Myocyte (in vitro differentiated cells): ENCODE measurements around the gene BRINP1. TPM values are rescaled to one million over a fixed set of nuclear protein-coding genes. Genes with fewer than 3 reads are reported as not detected.
"Not testable (repeated sequence)": the region's sequence is repeated elsewhere in the genome, so short reads cannot be mapped to it uniquely, and the experiment has no call there.

Experiments
- DNase-seq: peaks from one replicate; pipeline ENCODE4 v3.0.0-alpha.2; 2012; ENCODE audit warnings: low read depth
- total RNA-seq: library from RNA; depleted of rRNA; stranded (reverse); fragments of >200 nt; gene quantifications from 2 replicates; pipeline ENCODE4 v1.2.3, GENCODE V29; 2014

BRINP1 gene
- total RNA-seq, 1 donor from 2014 or later = 1.4 TPM

- DNase-seq = no peak
Observed at GRCh38 chr9:119213471-119213870, 155.8 kb downstream of the BRINP1 start.

DNA sequence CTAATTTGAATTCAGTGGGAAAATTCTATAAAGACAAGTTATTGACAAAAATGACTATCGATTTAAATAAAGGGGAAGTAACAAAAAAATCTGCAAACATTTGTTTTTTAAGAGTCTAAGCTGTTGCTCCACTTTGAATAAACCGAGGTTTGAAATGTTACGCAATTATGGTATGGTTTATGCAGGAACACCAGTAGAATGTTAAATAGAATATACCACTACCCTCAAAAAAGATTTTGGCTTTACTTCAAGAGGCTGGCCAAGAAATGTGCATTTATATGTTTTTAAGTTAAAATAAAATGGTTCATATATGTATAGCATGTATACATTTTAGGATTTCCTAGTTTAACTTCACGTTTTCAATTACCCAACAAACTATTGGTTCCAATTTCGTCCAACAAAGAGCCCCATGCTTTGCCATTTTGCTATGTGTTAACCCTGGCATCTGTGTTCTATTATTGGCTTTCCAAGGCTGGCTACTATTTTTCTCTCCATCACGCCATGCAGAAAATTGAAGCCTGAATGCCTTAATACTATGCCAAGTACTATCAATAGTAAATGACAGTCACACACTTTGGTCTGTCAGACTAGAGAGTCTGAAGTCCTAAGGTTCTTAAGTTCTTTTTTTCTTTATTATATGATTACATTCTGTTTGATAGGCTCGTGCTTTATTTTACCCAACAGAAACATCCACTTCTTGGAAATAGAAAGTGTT lies 171.2 kb downstream of the BRINP1 start:
- DNase-seq = peak; percentile 55

DNA sequence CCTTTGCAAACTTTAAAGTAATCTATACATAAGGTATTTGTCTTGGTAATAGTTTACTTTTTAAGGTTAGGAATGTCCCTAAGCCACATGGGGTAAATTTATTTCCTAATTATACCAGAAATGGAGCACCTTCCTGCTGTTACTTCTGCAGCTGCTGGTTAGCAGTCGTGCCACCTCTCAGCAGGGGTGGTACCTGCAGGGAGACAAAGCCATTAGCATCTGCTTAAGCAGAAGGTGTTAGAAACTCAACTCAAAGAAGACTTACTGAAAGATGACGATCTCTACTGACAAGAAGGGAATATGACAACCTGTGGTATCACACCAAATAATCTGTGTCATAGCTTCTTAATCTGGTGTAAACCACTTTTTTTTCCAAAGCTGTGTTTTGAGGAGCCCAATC lies 173.7 kb downstream of the BRINP1 start:
- DNase-seq = no peak

- DNase-seq = no peak
Observed at GRCh38 chr9:119185298-119185697, 183.9 kb downstream of the BRINP1 start.

- no peak for DNase-seq
Observed at GRCh38 chr9:119184265-119184936, 184.8 kb downstream of the BRINP1 start.

DNA sequence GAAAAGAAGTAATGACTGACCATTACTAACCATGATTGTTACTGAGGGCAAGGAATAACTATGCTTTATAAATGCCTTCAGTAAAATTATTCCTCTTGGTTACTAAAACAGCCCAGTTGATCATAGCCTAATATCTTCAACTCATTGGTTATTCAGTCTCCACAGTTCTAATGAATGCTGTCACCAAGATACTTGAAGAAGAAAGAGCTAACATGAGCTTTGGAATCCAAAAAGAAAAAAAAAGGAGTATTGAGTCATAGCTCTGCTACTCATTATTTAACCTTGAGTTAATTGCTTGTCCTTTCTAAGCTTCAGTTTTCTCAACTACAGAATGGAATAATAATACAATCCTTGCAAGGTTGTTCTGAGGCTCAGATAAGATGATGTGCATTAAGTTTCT lies 187.7 kb downstream of the BRINP1 start:
- no peak for DNase-seq

DNA sequence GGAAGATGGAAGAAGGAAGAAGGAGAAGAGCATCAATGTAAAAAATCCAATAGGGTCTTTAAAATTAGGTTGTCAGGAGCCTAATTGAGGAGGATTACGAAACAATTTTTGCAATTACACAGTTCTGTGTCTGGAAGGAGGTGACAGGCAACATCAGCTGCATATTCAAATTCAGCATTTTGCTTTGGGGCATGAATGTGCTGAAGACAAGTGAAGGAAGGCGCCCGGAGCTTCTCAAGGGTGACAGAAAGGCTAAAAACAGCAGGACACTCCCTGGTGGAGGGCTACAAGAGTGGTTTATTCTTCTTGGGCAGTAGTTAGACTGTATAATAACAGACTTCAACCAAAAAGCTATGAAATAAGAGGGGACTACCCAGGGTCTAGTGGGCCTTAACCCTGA lies 188.3 kb downstream of the BRINP1 start:
- no peak for DNase-seq

DNA sequence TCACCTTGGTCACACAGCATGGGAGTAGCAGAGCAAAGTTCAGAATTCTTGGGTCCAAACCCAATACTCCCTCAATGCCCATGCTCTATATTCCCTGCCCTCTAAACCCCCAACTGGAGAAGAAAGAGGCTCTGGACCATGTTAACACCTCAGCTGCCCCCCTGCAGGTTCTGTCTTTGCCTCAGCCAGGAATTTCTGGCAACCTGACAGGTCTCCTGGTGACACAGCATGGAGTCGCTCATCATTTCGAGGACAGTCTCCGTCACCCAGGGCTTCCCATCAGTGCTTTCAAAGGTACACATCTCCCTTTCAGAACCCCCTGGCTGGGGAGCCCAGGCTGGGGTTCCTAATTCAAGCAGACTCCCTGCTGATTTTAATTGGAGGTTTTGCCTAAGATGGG lies 189.5 kb downstream of the BRINP1 start:
- no peak for DNase-seq

- no peak for DNase-seq
Observed at GRCh38 chr9:119177196-119177595, 192.0 kb downstream of the BRINP1 start.

- no peak for DNase-seq
Observed at GRCh38 chr9:119175581-119175980, 193.7 kb downstream of the BRINP1 start.

- not testable (repeated sequence) for DNase-seq
Observed at GRCh38 chr9:119169222-119169621, 200.0 kb downstream of the BRINP1 start.

DNA sequence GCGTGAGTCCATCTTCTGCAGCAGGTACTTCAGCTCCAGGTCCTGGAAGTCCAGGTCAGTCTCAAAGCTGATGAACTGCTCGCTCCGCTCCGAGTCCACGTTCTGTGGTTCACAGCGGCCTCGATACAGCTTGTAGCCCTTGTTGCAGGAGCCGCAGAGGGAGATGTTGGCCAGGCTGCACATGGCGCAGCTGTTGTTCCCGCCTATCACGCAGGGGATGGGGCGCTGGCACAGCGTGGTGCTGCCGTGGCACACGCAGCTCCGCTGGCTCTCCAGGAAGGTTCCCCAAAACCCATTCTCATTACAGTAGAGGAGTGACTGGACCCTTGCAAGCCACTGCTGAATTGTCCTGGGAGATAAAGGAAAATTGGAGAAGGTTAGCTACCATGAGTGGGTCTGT lies 201.4 kb downstream of the BRINP1 start:
- no peak for DNase-seq

DNA sequence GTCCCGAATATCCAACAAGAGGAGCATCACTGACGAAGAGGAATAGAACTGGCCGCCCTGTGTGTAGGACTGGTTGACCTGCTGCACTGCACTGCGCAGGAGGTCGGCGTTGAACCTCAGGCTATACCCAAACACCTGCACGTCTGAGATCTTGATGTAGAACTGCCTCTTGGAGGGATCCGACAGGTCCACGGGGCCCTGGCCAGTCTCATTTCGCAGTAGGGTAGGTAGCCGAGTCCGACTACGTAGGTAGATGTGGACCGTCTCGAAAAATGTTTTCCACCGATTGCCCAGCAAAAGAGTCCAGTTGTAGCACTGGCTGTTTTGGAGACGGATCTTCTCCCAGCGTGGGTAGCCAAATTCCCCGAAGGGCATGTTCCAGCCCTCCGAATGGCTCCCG lies 202.0 kb downstream of the BRINP1 start:
- no peak for DNase-seq

GRCh38 chr9:119166096-119166495 lies 203.1 kb downstream of the BRINP1 start:
- DNase-seq = no peak

DNA sequence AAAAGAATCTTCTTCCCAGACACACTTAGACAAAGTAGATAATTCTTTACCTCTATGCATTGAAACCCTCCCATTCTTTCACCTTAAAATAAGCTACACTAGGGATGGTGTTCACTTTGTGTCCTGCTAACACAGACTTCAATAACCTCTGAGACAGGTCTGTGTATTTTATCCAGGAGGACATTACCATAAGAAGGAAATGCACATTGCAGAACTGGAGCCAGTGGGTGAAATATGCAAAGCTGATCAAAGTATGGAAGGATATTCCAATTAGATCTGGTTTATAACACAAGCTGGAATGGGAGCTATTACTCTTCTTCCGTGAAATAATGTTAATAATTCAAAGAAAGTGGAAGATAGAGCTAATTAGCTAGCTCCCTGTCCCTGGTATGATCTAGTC lies 204.1 kb downstream of the BRINP1 start:
- no peak for DNase-seq

DNA sequence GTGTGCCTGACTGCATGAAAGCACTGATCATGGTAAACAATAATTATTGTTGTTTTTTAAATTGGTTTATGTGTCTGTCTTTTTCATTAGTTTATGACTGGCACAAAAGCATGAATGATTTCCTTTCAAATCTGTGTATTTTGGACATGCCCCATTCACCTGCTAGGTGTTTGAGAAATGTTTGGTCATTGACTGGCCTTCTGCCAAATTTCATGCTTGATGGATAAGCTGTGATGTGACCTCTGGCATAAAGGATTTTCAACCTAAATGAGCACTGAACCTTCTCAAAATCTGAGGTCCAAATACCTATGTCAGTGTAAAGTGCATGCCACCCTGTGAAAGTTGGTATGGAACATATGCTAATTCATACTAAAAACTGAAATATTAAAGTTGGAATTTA lies 204.5 kb downstream of the BRINP1 start:
- no peak for DNase-seq

DNA sequence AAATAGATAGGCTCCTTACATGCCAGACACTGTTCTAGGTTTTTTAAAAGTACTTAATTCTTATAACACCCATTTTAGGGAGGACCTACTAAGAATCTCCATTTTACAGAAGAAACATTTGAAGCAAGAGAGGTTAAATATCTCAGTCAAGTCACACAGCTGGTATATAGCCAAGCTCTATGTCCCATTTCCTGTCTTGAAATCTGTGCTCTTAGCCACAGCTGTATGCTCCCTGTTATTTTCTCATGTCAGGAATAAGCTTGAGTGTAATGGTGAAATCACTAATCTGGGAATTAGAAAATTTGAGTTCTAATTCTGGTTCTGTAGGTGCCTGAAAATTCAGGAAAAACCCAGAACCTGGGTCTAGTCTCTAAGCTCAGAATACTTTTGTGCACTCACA lies 208.7 kb downstream of the BRINP1 start:
- no peak for DNase-seq

DNA sequence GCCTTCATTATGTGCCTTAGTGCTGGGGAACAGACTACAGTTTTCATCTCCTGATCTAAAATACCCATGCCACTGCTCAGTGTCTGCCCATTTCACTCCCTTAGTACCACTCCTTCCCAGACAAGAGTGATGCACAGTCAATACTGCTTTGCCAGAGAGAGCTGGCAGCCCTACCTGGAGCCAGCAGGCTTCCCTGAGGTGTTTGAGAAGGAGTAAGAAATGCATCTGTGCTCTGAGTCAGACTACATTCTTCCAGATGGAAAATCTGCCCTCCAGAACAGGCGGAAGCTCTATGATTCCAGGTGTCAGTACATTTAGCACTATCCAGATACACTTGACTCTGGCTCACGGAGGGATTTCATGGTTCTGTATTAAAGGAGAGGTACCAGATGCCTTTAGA lies 209.8 kb downstream of the BRINP1 start:
- DNase-seq = no peak

DNA sequence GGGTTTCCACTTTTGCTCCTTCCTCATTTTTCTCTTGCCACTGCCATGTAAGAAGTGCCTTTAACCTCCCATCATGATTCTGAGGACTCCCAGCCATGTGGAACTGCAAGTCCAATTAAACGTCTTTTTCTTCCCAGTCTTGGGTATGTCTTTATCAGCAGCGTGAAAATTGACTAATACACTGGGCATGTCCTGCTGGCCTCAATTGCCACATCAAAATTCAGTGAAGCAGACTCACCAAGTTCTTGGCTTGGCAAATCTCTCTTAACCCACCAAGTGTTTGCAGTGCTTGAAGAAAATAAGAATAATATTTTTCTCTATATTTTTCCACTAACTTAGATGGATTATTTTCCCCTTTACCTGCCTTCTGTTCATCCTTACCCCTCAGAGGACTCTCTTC lies 212.0 kb downstream of the BRINP1 start:
- DNase-seq = no peak

DNA sequence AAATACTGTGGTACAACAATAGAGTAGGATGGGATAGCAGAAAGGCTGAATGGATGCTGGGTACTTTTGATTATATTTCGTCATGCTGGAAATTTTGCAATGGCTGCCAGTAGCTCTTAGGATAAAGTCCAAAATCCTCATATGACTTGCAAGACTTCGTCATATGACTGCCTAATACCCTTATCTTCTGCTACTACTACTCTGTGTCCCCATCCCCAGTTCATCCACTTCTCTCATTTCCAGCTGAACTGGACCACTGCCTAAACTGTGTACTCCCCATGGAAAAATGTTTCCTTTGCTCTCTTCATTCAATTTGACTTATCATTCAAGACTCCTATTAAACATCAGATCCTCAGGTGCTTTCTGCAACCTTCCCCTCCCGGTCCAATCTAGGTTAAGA lies 212.9 kb downstream of the BRINP1 start:
- no peak for DNase-seq

GRCh38 chr9:119154527-119154926 lies 214.7 kb downstream of the BRINP1 start:
- DNase-seq = no peak

- DNase-seq = no peak
Observed at GRCh38 chr9:119153402-119153801, 215.8 kb downstream of the BRINP1 start.

- peak; percentile 1 for DNase-seq
Observed at GRCh38 chr9:119148855-119149254, 220.4 kb downstream of the BRINP1 start.
